A549 (cell line): ENCODE measurements around the gene FYB1. TPM values are rescaled to one million over a fixed set of nuclear protein-coding genes. Genes with fewer than 3 reads are reported as not detected.
A peak's percentile ranks its signal among the peaks of the same experiment; 100 is the strongest.

Source experiments
- ATAC-seq, 2 experiments: fragments of 200-7000 bp in 1 of 2; fragments of >200 bp in 1 of 2; cut with Nextera tagmentation in 1 of 2; cut with Tn5 transposase in 1 of 2; 3 replicates each; pipeline versions ENCODE4 v1.8.0 to v1.9.1; 2018 to 2020; ENCODE audit warnings: mild to moderate bottlenecking in 1 of 2, moderate library complexity in 1 of 2
- CTCF ChIA-PET: fragments of 300-600 bp; sonication (Branson Sonifier 250); formaldehyde crosslinking; extraction: SDS; loops from one replicate; lab custom pipeline; 2021; ENCODE audit warnings: antibody characterized with exemption, inconsistent platforms; lab: Yijun Ruan, JAX
- POLR2A ChIA-PET: fragments of 350-600 bp; formaldehyde crosslinking; extraction: SDS; loops from one replicate; lab custom pipeline; 2021; ENCODE audit warnings: antibody characterized with exemption, inconsistent platforms; lab: Yijun Ruan, JAX
- DNase-seq, 2 experiments: peaks; one replicate each; pipeline versions ENCODE4 v3.0.0 to v3.0.0-alpha.2; 2011 to 2016; ENCODE audit warnings: low read depth in 1 of 2, low spot score in 1 of 2
- FAIRE-seq: peaks from 2 replicates; lab custom pipeline; 2011; peaks lifted over from hg19 to GRCh38; lab: Jason Lieb, UNC
- H3K27ac ChIP-seq, 2 experiments: fragments of >200 bp; sonication (Bioruptor Twin); formaldehyde crosslinking; 3 replicates each; pipeline ENCODE4 v1.5.1; 2016 to 2017
- H3K4me1 ChIP-seq: fragments of >200 bp; sonication (Bioruptor Twin); formaldehyde crosslinking; 3 replicates; pipeline ENCODE4 v1.6.1; 2016
- H3K4me2 ChIP-seq: fragments of >200 bp; sonication (Bioruptor Twin); formaldehyde crosslinking; 3 replicates; pipeline ENCODE4 v1.6.1; 2016
- H3K4me3 ChIP-seq: fragments of >200 bp; sonication (Bioruptor Twin); formaldehyde crosslinking; 3 replicates; pipeline ENCODE4 v1.5.1; 2016
- H3K9me3 ChIP-seq: fragments of >200 bp; sonication (Bioruptor Twin); formaldehyde crosslinking; 3 replicates; pipeline ENCODE4 v1.6.1; 2016
- CBX8 ChIP-seq: fragments of 200-600 bp; sonication (generic); IDR thresholded peaks from 2 replicates; pipeline ENCODE4 v1.6.1; 2016
- CEBPB ChIP-seq, 2 experiments: fragments of >200 bp in 1 of 2; sonication (Bioruptor Twin) in 1 of 2; formaldehyde crosslinking in 1 of 2; IDR thresholded peaks; 2 replicates each; pipeline ENCODE4 v1.6.1; 2012 to 2016
- CHD4 ChIP-seq: fragments of 200-600 bp; sonication (generic); IDR thresholded peaks from 2 replicates; pipeline ENCODE4 v1.6.1; 2016; ENCODE audit warnings: antibody characterized with exemption, mild to moderate bottlenecking, borderline replicate concordance
- EHF ChIP-seq: fragments of 250-450 bp; sonication (Bioruptor Pico); IDR thresholded peaks from 2 replicates; pipeline ENCODE4 v1.5.0; 2020; ENCODE audit warnings: mild to moderate bottlenecking
- EHMT2 ChIP-seq: fragments of 200-600 bp; sonication (generic); IDR thresholded peaks from 2 replicates; pipeline ENCODE4 v1.6.1; 2016; ENCODE audit warnings: antibody characterized with exemption, low read depth, mild to moderate bottlenecking, moderate library complexity
- ESRRA ChIP-seq: fragments of 150-350 bp; IDR thresholded peaks from 2 replicates; pipeline ENCODE4 v1.6.1; 2014; ENCODE audit warnings: mild to moderate bottlenecking, low read length, borderline replicate concordance
- GATA3 ChIP-seq: IDR thresholded peaks from 2 replicates; pipeline ENCODE4 v1.6.1; 2012; ENCODE audit warnings: borderline replicate concordance
- HEYL ChIP-seq: fragments of 250-450 bp; sonication (Bioruptor Pico); IDR thresholded peaks from 2 replicates; pipeline ENCODE4 v1.8.0; 2021; ENCODE audit warnings: mild to moderate bottlenecking, moderate library complexity
- HOXA7 ChIP-seq: fragments of 250-450 bp; sonication (Bioruptor Pico); IDR thresholded peaks from 2 replicates; pipeline ENCODE4 v1.5.0; 2020; ENCODE audit warnings: mild to moderate bottlenecking, moderate library complexity
- JUN ChIP-seq, 2 experiments: fragments of >200 bp; sonication (Bioruptor Twin); formaldehyde crosslinking; IDR thresholded peaks; 2 replicates in 1 of 2; 3 replicates in 1 of 2; pipeline ENCODE4 v1.6.1; 2016 to 2017
- KDM5A ChIP-seq: fragments of 200-600 bp; sonication (generic); IDR thresholded peaks from 2 replicates; pipeline ENCODE4 v1.6.1; 2016; ENCODE audit warnings: antibody characterized with exemption, mild to moderate bottlenecking
- MAFK ChIP-seq: fragments of 450-650 bp; IDR thresholded peaks from 2 replicates; pipeline ENCODE4 v1.6.1; 2014; ENCODE audit not compliant: partially characterized antibody
- MAZ ChIP-seq: fragments of 150-350 bp; IDR thresholded peaks from 2 replicates; pipeline ENCODE4 v1.6.1; 2014; ENCODE audit warnings: antibody characterized with exemption, low read depth, low read length, borderline replicate concordance
- MYC ChIP-seq: IDR thresholded peaks from 2 replicates; pipeline ENCODE4 v1.6.1; 2012; ENCODE audit warnings: mild to moderate bottlenecking, inconsistent platforms, low read length, improper control_type of control experiment, borderline replicate concordance
- PHF8 ChIP-seq: fragments of 200-600 bp; sonication (generic); IDR thresholded peaks from 2 replicates; pipeline ENCODE4 v1.6.1; 2016; ENCODE audit warnings: low read depth, mild to moderate bottlenecking, antibody characterized with exemption, moderate library complexity, borderline replicate concordance
- POLR2AphosphoS2 ChIP-seq: conservative IDR thresholded peaks from 2 replicates; pipeline ENCODE4 v1.6.1; 2012; ENCODE audit warnings: low read length, improper control_type of control experiment, inconsistent platforms
- RAD21 ChIP-seq, 2 experiments: fragments of >200 bp in 1 of 2; sonication (Bioruptor Twin) in 1 of 2; formaldehyde crosslinking in 1 of 2; IDR thresholded peaks in 1 of 2; conservative IDR thresholded peaks in 1 of 2; 2 replicates in 1 of 2; 3 replicates in 1 of 2; pipeline ENCODE4 v1.6.1; 2012 to 2018; ENCODE audit warnings: inconsistent platforms in 1 of 2
- RFX5 ChIP-seq: fragments of 450-650 bp; IDR thresholded peaks from 2 replicates; pipeline ENCODE4 v1.7.1; 2014; ENCODE audit warnings: antibody characterized with exemption, mild to moderate bottlenecking, moderate library complexity
- TFCP2L1 ChIP-seq: fragments of 250-450 bp; sonication (Bioruptor Pico); IDR thresholded peaks from 2 replicates; pipeline ENCODE4 v1.5.0; 2021; ENCODE audit warnings: mild to moderate bottlenecking
- ZFP36 ChIP-seq: fragments of 450-650 bp; IDR thresholded peaks from 2 replicates; pipeline ENCODE4 v1.6.1; 2014; ENCODE audit warnings: borderline replicate concordance; ENCODE audit not compliant: partially characterized antibody
- WGBS: methylation state at CpG from one replicate; pipeline ENCODE4 v1.1.6; 2017; ENCODE audit errors: missing lambda C conversion rate; 5-methylcytosine and 5-hydroxymethylcytosine counted together
- polyA plus RNA-seq, 4 experiments: library from polyadenylated mRNA; depleted of rRNA in 3 of 4; stranded (reverse); fragments of >200 nt; fragmentation: RNase III in 1 of 4; extraction: RNeasy Plus Mini Kit Qiagen cat#74134 plus additional on column Dnase treatment in 1 of 4; gene quantifications; 2 replicates in 3 of 4; 3 replicates in 1 of 4; pipeline ENCODE4 v1.2.3, GENCODE V29; 2011 to 2017
- TF ChIP-seq, protein P1 (sequence below): fragments of 150-350 bp; IDR thresholded peaks from 2 replicates; pipeline ENCODE4 v1.6.1; 2014; ENCODE audit warnings: low read depth, mild to moderate bottlenecking, low read length
- TF ChIP-seq, protein P2 (sequence below): IDR thresholded peaks from 2 replicates; pipeline ENCODE4 v1.6.1; 2012
- TF ChIP-seq, protein P3 (sequence below): fragments of >200 bp; sonication (Bioruptor Twin); formaldehyde crosslinking; IDR thresholded peaks from 3 replicates; pipeline ENCODE4 v1.6.1; 2016
- TF ChIP-seq, protein P4 (sequence below): fragments of 250-450 bp; sonication (Bioruptor Pico); IDR thresholded peaks from 2 replicates; pipeline ENCODE4 v1.5.0; 2021; ENCODE audit warnings: mild to moderate bottlenecking, moderate library complexity, borderline replicate concordance
- TF ChIP-seq, protein P5 (sequence below): fragments of >200 bp; sonication (Bioruptor Twin); formaldehyde crosslinking; IDR thresholded peaks from 2 replicates; pipeline ENCODE4 v1.6.1; 2016

The FYB1 gene
- polyA plus RNA-seq, 2 of the 4 experiments (the other 2 are of a cell fraction), result 7.4 to 34.6 TPM

DNA sequence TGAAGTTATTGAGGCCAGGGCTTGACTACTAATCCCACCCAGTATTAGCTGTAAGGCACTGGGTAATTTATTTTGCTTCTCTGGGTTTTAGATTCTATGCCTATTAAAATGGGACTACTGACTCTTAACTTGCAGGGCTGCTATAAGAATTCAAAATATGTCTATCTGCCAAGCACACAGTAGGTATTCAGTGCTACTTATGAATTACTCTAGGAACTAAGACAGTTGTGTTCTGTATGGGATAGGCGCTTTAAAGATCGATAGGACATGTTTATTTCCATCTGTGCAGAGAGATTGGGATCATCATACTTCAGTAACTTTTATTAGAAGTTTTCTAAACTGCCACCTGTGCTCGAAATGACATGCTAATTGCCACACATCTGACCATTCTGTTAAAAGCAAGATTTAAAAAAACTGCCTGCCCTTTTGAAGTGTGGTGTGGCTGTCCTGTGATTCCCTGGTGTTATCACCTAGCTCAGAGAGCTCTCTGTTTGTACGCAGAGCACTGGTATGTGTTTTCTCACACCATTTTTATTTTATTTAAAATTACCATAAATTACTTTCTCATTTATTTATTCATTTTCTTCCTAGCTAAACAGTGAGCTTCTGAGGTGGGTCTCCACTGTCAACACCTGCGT is 58.7 kb downstream of the FYB1 start:
- ATAC-seq (no peak), FAIRE-seq (no peak), DNase-seq (no peak)
- H3K4me1 ChIP-seq, result 0 out of 3 replicates have a peak, but pooled peaks cover 3% of the 10 kb centered on the region
- ChIA-PET POLR2A (no interaction called here), CTCF (interaction anchor here (1.1 to 1.3 kb wide), 3 partner anchors 14 to 123 kb away, joined by 3 read pairs; no protein-coding TSS in a partner anchor)
- 64% methylated on average over 5 of the region's 5 CpGs for WGBS
- no peak overlapping the region for H3K4me3 ChIP-seq
- no peak overlapping the region for H3K4me2 ChIP-seq
- no peaks in the 10 kb centered on the region for H3K9me3 ChIP-seq
- H3K27ac ChIP-seq, result no peak overlapping the region
- TF ChIP-seq MYC, result no peak
- no peak for TF ChIP-seq MAFK
- no peak for TF ChIP-seq RAD21 (conservative IDR thresholded peaks at IDR 0.05 in 1 of 2, IDR thresholded peaks at IDR 0.05 in 1 of 2)
- TF ChIP-seq CEBPB (IDR thresholded peaks at IDR 0.05), result no peak
- TF ChIP-seq EHMT2, result no peak
- TF ChIP-seq CBX8, result no peak
- TF ChIP-seq, protein P1, sequence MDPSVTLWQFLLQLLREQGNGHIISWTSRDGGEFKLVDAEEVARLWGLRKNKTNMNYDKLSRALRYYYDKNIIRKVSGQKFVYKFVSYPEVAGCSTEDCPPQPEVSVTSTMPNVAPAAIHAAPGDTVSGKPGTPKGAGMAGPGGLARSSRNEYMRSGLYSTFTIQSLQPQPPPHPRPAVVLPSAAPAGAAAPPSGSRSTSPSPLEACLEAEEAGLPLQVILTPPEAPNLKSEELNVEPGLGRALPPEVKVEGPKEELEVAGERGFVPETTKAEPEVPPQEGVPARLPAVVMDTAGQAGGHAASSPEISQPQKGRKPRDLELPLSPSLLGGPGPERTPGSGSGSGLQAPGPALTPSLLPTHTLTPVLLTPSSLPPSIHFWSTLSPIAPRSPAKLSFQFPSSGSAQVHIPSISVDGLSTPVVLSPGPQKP, result no peak
- no peak for TF ChIP-seq HOXA7
- no peak for TF ChIP-seq POLR2AphosphoS2
- TF ChIP-seq HEYL (CRISPR knock-in tag), result no peak
- TF ChIP-seq MAZ, result no peak
- TF ChIP-seq, protein P2, sequence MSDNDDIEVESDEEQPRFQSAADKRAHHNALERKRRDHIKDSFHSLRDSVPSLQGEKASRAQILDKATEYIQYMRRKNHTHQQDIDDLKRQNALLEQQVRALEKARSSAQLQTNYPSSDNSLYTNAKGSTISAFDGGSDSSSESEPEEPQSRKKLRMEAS, result no peak
- no peak for TF ChIP-seq ESRRA
- TF ChIP-seq ZFP36, result no peak

- no peak overlapping the region for H3K4me2 ChIP-seq
- ATAC-seq, result no peak
- no peak for DNase-seq
- H3K9me3 ChIP-seq, result no peaks in the 10 kb centered on the region
- 86% methylated on average over 3 of the region's 3 CpGs for WGBS
- ChIA-PET POLR2A (no interaction called here), CTCF (interaction anchor here (0.7 to 1.3 kb wide), 3 partner anchors 13 to 122 kb away, joined by 3 read pairs; no protein-coding TSS in a partner anchor)
- 0 out of 3 replicates have a peak, but pooled peaks cover 3% of the 10 kb centered on the region for H3K4me1 ChIP-seq
- no peak overlapping the region for H3K4me3 ChIP-seq
- FAIRE-seq, result peak; percentile 73
- H3K27ac ChIP-seq, result no peak overlapping the region
- TF ChIP-seq MAFK (no peak), TFCP2L1 (CRISPR knock-in tag) (no peak), CHD4 (no peak), PHF8 (no peak), GATA3 (no peak), ESRRA (no peak), POLR2AphosphoS2 (no peak), RAD21 (conservative IDR thresholded peaks at IDR 0.05 in 1 of 2, IDR thresholded peaks at IDR 0.05 in 1 of 2) (no peak), CEBPB (IDR thresholded peaks at IDR 0.05) (no peak), KDM5A (no peak), EHMT2 (no peak), JUN (IDR thresholded peaks at IDR 0.05) (no peak), EHF (CRISPR knock-in tag) (no peak), RFX5 (no peak)
- TF ChIP-seq, protein P3, sequence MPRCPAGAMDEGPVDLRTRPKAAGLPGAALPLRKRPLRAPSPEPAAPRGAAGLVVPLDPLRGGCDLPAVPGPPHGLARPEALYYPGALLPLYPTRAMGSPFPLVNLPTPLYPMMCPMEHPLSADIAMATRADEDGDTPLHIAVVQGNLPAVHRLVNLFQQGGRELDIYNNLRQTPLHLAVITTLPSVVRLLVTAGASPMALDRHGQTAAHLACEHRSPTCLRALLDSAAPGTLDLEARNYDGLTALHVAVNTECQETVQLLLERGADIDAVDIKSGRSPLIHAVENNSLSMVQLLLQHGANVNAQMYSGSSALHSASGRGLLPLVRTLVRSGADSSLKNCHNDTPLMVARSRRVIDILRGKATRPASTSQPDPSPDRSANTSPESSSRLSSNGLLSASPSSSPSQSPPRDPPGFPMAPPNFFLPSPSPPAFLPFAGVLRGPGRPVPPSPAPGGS, result no peak
- TF ChIP-seq, protein P4, sequence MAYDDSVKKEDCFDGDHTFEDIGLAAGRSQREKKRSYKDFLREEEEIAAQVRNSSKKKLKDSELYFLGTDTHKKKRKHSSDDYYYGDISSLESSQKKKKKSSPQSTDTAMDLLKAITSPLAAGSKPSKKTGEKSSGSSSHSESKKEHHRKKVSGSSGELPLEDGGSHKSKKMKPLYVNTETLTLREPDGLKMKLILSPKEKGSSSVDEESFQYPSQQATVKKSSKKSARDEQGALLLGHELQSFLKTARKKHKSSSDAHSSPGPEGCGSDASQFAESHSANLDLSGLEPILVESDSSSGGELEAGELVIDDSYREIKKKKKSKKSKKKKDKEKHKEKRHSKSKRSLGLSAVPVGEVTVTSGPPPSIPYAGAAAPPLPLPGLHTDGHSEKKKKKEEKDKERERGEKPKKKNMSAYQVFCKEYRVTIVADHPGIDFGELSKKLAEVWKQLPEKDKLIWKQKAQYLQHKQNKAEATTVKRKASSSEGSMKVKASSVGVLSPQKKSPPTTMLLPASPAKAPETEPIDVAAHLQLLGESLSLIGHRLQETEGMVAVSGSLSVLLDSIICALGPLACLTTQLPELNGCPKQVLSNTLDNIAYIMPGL, result no peak
- TF ChIP-seq, protein P5, sequence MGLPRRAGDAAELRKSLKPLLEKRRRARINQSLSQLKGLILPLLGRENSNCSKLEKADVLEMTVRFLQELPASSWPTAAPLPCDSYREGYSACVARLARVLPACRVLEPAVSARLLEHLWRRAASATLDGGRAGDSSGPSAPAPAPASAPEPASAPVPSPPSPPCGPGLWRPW, result no peak
These were observed 59.4 kb downstream of the FYB1 start for GRCh38 chr5:39159811-39160490.
